NCI-H146 (cell line): ENCODE results near the gene CTSD.
"Not testable (repeated sequence)": the region's sequence is repeated elsewhere in the genome, so short reads cannot be mapped to it uniquely, and the experiment has no call there.

Experiments used
- DNase-seq: peaks from one replicate; lab custom pipeline; 2025; lab: John Stamatoyannopoulos, UW

Gene CTSD

GRCh38 chr11:1770061-1770460 lies 6.3 kb upstream of the CTSD start:
- DNase-seq: no peak

GRCh38 chr11:1769304-1769936 lies 5.7 kb upstream of the CTSD start:
- DNase-seq: not testable (repeated sequence)

- no peak for DNase-seq
Measured at GRCh38 chr11:1768141-1768469, 4.4 kb upstream of the CTSD start.

- DNase-seq: no peak
Measured at GRCh38 chr11:1767399-1768140, 3.8 kb upstream of the CTSD start.

DNA sequence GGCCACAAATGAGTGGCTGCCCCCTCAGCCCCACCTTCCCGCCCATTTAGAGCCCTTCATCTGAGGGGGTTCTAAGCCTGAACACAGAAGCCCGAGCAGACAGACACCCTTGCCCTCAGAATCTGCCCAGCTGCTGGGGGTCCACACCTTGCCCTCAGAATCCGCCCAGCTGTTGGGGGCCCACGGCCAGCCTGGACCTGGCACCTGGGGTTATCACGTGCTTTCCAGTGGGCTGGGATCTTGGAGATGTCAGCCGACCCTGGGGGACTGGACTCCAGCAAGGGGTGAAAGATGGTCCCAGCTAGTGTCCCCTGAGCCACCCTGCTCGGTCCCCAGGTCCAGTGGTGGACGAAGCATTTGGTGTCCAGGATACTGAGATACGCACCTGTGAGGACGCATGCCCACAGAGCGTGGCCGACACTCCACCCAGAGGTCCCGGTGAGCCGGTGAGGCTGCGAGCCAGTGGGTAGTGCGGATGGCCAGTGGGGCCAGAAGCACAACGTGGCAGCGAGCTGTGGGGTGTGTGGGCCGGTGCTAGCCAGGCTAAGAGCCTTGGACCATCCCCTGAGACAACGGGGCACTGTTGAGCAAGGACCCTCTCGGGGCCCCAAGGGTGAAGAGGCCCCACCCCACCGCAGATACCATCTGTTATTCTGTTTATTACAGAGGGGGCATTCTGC lies 3.1 kb upstream of the CTSD start:
- DNase-seq: no peak

GRCh38 chr11:1765871-1766718 lies 2.4 kb upstream of the CTSD start:
- no peak for DNase-seq

DNA sequence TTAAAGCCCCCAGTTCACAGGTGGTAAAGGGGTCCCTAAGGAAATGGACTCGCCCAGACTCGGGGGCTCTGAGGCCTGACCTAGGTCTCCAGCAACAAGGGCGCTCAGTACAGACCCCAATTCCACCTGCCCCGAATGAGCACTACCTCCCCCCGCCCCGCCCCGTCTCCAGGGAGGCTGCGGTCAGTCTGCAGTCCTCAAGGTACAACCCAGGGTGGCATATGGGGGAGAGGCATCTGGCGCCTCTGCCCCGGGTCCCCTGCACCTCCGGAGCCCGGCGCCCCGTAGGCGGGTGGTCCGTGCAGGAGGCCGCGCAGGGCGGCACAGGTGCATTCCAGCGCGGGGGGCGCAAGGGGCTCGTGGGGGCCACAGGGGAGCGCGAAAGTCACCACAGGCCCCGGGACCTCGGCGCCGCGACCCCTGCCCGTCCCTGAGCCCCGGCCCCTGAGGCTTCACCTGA lies 361 bp downstream of the CTSD start:
- DNase-seq: no peak

GRCh38 chr11:1762537-1763302 lies 1.0 kb downstream of the CTSD start:
- DNase-seq: no peak

- DNase-seq: no peak
Measured at GRCh38 chr11:1761857-1762536, 1.7 kb downstream of the CTSD start.

GRCh38 chr11:1761110-1761856 lies 2.4 kb downstream of the CTSD start:
- DNase-seq: no peak

DNA sequence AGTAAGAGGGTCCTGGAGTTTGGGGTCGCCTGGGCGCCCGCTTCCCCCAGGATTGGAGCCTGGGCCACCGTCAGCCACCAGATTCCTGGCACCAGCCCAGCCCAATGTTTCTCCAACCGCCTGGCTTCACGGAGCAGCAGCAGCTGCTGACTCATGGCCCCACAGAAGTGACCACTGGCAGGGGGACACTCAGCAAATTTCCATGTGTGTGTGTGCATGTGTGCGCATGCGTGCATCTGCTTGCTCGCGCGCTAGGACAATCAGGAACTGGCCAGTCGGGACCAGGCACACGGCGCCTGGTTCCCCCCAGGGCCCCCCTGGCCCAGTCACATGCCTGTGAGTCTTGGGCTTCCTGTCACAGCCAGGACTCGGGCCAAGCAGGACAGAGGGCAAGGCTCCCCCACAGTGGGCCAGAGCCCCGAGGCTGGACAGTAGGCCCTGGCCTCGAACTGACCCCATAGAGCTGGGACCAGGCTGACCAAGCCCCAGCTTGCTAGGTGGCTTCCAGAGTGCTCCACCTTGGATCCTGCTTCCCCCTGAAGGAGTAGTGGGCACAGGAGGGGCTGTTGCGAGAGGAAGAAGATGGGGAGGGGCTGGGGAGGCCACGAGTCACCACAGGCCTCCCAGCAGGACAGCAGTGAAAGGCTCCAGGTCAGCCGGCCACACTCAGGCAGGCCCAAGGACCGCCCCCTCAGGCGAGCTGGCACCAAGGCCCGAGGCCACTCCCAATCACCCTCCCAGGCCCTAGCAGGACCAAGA lies 3.2 kb downstream of the CTSD start:
- no peak for DNase-seq

DNA sequence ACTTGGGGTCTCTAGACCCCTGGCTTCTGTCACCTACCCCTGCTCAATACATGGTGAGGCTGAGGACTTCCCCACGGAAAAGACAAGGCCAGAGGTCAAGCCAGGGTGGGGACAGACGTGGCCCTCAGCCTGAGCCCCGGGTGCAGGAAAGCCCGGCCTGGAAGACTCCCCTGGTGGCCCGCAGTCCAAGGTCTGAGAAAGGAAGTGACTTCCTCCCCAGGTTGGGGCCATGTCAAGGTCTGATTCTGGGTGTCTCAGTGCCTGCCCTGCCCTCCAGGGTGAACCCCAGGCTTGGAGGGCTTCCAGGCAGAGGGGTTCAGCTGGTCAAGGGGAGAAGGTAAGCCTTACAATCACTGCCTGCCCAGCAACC lies 3.9 kb downstream of the CTSD start:
- DNase-seq: no peak

DNA sequence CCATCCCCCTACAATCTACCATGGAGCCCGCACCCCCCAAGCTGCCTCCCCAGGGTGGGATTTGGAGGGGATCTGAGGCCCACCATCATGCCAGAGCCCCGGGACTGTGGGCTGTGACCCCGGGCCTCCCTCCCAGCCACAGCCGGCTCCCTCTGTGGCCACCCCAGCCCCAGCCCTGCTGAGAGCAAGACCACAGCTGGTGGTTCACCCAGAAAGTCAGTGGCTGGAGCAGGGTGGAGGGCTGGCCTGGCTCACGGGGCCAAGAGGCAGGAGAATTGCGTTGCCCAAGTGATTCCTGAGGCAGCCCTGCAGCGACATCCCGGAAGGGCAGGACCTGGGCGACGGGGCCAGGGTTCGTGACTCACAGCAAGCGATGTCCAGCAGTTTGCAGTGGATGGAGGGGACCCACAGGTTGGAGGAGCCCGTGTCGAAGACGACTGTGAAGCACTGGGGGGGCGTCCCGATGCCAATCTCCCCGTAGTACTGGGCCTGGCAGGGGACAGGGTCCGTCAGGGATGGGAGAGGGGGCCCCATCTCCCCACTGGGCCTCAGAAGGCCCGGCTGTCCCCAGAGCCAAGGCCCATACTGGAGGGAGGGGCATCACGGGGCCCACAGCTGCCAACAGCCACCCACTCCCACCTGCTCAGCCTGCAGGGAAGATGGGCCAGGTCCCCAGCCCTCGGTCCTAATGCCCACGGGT lies 4.4 kb downstream of the CTSD start:
- DNase-seq: no peak

DNA sequence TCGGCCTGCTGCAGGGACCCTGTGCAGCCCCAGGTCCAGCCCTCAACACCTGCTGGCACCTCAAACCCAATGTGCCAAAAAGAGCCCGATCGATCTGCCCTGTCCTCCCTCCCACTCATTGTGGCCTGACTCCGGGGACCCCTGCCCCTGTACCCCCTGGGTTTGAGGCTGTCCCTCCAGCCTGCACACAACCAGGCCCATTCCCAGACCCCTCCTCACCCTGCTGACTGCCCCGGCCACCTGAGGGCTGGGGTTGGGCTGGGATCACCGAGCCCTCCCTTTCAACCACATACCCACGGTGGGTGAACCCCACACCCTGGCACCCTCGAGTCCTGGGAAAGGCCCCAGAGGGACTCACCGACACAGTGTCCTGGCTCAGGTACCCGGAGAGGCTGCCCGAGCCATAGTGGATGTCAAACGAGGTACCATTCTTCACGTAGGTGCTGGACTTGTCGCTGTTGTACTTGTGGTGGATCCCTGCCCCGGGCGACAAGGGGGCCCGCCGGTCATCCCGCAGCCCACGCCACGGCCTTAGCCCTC lies 5.0 kb downstream of the CTSD start:
- DNase-seq: no peak

- no peak for DNase-seq
Measured at GRCh38 chr11:1757861-1758610, 5.7 kb downstream of the CTSD start.

DNA sequence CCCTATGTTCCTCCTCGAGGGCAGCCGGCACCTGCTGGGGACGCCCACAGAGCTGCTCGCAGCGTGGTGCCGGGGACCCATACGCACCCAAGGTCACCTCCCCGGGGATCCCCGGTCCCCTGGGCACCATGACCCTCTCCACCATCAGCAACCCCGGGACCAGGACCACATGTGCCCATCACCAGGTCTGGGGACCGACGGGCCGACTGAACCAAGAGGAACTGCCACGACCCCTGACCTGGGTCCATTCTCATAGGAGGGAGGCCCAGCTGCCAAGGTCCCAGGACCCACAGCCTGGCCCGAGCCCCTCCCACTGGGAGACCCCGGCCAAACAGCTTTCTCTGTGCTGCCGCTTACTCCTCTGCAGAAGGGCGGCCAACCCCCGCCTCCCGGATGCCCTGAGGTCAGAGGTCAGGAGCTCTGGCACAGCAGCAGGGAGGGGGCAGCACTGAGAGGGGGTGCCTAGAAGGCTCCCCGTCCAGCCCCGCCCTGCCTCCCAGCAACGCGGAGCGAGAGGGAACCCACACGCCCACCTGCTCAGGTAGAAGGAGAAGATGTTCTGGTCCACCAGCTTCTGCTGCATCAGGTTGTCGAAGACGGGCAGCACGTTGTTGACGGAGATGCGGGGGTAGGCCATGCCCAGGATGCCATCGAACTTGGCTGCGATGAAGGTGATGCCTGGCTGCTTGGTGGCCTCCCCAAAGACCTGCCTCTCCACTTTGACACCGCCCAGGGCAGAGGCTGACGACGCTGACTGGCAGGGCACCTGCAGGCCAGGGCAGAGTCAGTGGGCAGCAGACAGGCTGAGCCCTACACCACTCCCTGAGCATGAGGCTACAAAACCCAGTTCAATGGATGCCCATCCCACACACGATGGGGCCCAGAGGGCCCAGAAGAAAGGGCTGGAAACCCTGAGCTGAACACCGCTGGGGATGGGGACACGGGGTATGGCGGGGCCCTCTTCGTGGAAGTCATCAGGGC lies 6.6 kb downstream of the CTSD start:
- no peak for DNase-seq
